ENCODE measurements around the gene SGCD.

GRCh38 chr5:156527611-156528010 lies 200.6 kb downstream of the SGCD start:
- TF ChIP-seq, protein P1, sequence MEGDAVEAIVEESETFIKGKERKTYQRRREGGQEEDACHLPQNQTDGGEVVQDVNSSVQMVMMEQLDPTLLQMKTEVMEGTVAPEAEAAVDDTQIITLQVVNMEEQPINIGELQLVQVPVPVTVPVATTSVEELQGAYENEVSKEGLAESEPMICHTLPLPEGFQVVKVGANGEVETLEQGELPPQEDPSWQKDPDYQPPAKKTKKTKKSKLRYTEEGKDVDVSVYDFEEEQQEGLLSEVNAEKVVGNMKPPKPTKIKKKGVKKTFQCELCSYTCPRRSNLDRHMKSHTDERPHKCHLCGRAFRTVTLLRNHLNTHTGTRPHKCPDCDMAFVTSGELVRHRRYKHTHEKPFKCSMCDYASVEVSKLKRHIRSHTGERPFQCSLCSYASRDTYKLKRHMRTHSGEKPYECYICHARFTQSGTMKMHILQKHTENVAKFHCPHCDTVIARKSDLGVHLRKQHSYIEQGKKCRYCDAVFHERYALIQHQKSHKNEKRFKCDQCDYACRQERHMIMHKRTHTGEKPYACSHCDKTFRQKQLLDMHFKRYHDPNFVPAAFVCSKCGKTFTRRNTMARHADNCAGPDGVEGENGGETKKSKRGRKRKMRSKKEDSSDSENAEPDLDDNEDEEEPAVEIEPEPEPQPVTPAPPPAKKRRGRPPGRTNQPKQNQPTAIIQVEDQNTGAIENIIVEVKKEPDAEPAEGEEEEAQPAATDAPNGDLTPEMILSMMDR (conservative IDR thresholded peaks at IDR 0.05; ENCODE audit: low read length) = no peak
- TF ChIP-seq EZH2phosphoT487 (IDR thresholded peaks at IDR 0.05; ENCODE audit: borderline replicate concordance) = no peak

Data from Loucy (cell line).